C4-2B (cell line): ENCODE data around the gene FAT4.

ENCODE experiments used
- H3K27ac ChIP-seq: fragments of 450-650 bp; 2 replicates; pipeline ENCODE4 v1.5.1; 2017
- CTCF ChIP-seq: fragments of 450-650 bp; conservative IDR thresholded peaks from 2 replicates; pipeline ENCODE4 v1.5.1; 2017; ENCODE audit warnings: mild to moderate bottlenecking
- ZFX ChIP-seq: fragments of 450-650 bp; IDR thresholded peaks from 2 replicates; pipeline ENCODE4 v1.6.1; 2017

The FAT4 gene

GRCh38 chr4:125314676-125315575 is at the start of gene FAT4:
FAT4 (plus strand) TSS chr4:125314955; CDS start chr4:125316412, 1,457 bp downstream.
- TF ChIP-seq CTCF (no peak), ZFX (no peak)
- H3K27ac ChIP-seq = no peak within 1 kb of the TSS; the same call in 1 of the 2 replicates

- H3K27ac ChIP-seq = no peak overlapping the region
- no peak for TF ChIP-seq CTCF
- no peak for TF ChIP-seq ZFX
Measured at GRCh38 chr4:125265846-125266245, 48.9 kb upstream of the FAT4 start.

- TF ChIP-seq ZFX (no peak), CTCF (no peak)
- H3K27ac ChIP-seq = no peak overlapping the region
Measured at GRCh38 chr4:125266901-125267604, 47.7 kb upstream of the FAT4 start.

GRCh38 chr4:125267630-125268029 is 47.1 kb upstream of the FAT4 start:
- H3K27ac ChIP-seq = no peak overlapping the region
- TF ChIP-seq CTCF (no peak), ZFX (no peak)

- H3K27ac ChIP-seq = no peak overlapping the region
- no peak for TF ChIP-seq CTCF
Measured at GRCh38 chr4:125268068-125268755, 46.5 kb upstream of the FAT4 start.

- TF ChIP-seq CTCF (no peak), ZFX (no peak)
- H3K27ac ChIP-seq = no peak overlapping the region
Measured at GRCh38 chr4:125276811-125277210, 37.9 kb upstream of the FAT4 start.
